NCI-H1694 (cell line): ENCODE results near the gene LYRM9.
"Not testable (repeated sequence)": the region's sequence is repeated elsewhere in the genome, so short reads cannot be mapped to it uniquely, and the experiment has no call there.

Source experiments
- DNase-seq: peaks from one replicate; lab custom pipeline; 2025; lab: John Stamatoyannopoulos, UW

Gene LYRM9

DNA sequence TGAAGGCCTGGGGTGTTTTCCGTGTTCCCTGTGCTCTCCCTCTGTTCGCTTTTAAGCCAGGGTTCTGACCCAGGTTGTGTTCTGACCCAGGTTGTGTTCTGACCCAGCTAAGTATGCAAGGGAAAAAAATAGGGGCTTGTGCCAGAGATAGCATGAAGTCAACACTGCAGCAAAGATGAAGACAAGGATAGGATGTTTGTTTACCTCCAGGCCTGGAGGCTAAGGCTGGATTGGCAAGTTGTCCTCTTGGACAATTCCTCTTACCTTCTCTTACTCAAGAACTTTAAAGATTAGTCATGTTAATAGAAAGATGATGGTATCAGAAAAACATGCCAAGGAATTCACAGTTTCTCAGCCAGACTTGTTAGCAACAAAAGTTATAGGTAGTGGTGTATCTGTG, 19.4 kb downstream of the LYRM9 start:
- no peak for DNase-seq

DNA sequence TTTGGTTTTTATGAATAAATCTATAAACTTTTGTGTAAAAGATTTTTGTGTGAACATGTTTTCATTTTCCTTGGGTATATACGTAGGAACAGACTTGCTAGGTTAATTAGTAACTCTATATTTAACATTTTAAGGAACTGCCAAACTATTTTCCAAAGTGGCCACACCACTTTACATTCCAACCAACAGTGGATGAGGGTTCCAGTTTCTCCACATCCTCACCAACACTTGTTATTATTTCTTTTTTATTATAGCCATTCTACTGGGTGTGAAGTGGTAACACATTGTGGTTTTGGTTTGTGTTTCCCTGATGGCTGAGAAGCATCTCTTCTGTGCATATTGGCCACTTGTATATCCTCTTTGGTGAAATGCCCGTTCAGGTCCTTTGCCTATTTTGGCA, 20.0 kb downstream of the LYRM9 start:
- no peak for DNase-seq

- DNase-seq, result no peak
Observed at GRCh38 chr17:27872776-27873175, 20.4 kb downstream of the LYRM9 start.

DNA sequence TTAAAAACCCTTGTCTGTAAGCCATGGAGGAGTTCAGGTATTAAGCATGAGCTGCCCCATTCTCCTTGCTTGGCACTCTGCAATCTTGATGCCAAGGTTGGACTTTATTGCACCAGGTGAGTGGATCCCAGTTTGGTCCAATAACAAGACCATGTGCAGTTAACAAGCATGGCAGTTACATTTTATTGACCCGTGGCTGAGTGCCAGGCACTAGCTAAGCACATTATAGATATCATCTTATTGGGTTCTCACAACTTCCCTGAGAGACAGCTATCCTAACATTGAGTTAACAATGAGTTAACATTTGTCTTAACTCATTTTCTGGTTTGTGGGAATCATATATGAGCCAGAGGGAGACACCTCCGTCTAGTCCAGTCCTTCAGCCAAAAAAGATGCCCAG, 21.8 kb downstream of the LYRM9 start:
- no peak for DNase-seq

- DNase-seq, result no peak
Observed at GRCh38 chr17:27870345-27870744, 22.8 kb downstream of the LYRM9 start.

- DNase-seq, result no peak
Observed at GRCh38 chr17:27868565-27868964, 24.6 kb downstream of the LYRM9 start.

DNA sequence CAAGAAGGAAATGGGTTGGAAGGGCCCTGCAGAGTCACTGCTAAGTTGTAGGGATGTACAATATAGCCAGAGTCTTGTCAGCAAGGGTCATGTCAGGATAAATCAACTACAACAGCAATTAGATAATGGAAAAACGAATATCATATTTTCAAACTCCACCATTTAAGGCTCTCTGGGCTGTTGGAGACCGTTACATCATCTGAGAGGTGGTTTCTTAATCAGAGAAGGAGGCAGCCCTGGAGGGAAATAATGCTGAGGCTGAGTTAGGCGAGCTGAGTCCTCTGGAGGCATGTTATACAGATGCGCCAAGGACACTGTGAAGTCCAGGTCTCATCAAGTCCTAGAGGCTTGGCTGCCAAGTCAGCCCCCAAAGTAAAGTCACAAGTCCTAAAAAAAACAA, 30.3 kb downstream of the LYRM9 start:
- no peak for DNase-seq

DNA sequence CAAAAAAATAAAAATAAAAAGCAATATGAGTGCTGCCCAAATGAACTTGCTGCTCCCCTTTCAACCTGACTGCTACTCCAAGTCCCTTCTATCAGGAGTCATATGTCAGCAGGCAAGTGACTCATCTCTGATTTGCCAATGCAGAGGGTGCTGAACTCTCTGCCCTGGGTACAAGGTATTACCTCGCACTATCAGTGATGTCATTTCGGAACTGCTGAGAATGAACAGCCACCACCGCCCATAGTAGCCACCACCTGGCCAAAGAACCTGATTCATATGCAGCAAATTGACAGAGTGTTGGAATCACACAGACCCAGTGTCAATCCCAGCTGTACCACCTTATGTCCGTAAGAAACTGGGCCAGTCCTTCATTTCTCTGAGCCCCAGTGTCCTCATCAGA, 31.2 kb downstream of the LYRM9 start:
- no peak for DNase-seq

- DNase-seq, result no peak
Observed at GRCh38 chr17:27860971-27861664, 32.0 kb downstream of the LYRM9 start.

DNA sequence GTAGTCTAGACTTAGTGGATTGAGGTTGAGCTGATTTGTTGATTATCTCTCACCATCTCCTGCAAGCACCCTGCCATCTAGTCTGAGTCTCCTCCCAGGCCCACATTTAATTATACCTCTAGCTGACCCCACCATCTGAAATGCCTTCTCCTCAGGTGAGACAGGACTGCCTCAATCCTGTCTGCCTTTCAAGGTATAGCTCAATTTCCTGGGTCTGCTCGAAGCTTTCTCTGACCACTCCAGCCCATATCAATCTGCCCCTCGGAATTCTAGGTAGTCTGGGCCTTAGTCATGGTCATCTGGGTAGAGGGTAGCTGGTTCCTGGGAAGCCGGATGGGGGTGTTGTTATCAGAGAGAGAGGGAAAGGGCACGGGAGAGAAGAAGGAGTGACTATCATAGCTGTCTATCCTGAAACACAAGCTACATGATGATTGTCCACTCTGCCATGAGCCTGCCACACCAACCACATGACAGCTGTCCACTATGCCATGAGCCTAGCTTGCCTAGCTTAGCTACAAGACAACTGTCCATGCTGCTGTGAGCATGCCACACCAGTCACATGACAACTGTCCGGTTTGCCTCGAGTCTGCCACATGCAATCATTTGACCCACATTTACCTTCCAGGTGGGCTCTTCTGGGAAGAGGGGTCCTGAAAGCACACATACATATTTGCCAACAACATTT, 34.4 kb downstream of the LYRM9 start:
- DNase-seq, result no peak

DNA sequence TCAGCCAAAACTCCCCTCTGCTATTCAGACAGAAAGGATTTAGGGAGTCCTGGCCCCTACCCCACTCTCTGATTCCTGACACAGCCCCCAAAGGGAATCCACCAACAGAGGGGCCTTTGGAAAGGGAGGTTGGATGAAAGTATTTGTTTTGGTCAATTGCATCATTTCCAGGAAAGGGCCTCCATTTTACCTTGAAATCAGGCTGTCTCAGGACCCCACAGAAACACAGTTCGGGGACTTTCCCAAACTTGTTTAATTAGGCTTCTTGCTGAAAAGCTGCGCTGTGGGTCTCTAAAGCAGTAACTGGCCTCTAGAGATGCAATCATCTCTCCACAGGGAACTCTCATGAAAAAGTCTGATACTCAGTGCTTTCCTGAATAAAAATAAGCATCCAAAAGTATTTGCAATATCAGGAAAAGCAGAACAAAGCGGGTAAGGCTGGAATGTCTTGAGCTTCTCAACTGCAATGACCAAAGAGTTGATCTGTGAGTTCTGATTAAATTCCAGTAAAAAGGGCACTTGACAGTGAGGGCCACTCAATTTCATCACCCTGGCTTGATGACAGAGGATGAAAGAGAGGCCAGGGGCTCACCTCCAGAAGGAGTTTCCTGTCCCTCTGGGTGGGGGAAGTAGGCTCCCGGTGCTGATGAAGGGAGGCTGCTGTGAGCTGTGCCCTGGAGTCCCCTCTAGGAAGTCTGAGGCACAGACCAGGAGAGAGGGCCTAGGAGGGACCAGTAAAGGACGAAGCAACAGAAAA, 36.3 kb downstream of the LYRM9 start:
- DNase-seq, result no peak

DNA sequence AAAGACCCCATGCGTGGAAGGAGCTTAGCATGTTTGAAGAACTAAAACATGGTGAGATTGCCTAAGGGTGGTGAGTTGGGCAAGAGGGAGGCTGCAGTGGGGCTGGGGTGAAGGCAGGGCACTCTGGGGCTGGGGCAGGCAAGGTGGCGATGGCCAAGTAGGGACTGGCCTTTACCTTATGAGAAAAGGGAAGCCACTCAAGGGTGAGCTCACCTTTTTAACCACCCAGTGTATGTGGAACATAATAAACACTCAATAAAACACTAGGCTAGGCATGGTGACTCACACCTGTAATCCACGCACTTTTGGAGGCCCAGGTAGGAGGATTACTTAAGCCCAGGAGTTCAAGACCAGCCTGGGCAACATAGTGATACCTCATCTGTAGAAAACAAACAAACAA, 37.7 kb downstream of the LYRM9 start:
- no peak for DNase-seq

GRCh38 chr17:27854163-27854562, 39.0 kb downstream of the LYRM9 start:
- DNase-seq, result no peak

GRCh38 chr17:27853091-27853490, 40.1 kb downstream of the LYRM9 start:
- no peak for DNase-seq

DNA sequence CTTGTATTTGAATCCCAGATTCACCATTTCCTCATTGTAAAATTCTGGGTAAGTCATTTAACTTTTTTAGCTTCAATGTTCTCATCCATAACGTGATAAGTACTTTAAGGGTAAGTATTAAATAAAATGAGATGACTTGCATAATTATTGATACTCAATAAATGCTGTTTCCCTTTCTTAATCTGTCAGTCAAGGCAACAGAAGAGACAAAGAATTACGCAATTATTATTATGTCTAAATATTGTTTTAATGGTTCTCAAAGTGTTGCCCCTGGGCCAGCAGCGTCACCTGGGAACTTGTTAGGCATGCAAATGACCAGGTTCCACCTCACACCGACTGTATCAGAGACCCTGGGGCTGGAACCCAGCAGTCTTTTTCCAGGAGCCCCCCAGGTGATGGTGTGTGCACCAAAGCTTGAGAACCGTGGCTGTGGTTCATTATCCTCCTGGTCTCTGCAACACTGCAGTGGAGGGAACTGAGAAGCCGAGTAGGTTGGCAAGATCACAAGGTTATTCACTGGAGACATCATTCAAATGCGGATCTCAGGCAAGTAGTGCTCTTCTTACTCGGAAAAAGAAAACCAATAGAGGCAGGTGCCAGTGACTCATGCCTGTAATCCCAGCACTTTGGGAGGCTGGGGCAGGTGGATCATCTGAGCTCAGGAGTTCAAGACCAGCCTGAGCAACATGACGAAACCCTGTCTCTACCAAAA, 43.5 kb downstream of the LYRM9 start:
- DNase-seq, result no peak

- peak; percentile 79 for DNase-seq
Observed at GRCh38 chr17:27848931-27849330, 44.2 kb downstream of the LYRM9 start.

- DNase-seq, result not testable (repeated sequence)
Observed at GRCh38 chr17:27846808-27847307, 46.3 kb downstream of the LYRM9 start.

GRCh38 chr17:27846042-27846655, 47.0 kb downstream of the LYRM9 start:
- no peak for DNase-seq

DNA sequence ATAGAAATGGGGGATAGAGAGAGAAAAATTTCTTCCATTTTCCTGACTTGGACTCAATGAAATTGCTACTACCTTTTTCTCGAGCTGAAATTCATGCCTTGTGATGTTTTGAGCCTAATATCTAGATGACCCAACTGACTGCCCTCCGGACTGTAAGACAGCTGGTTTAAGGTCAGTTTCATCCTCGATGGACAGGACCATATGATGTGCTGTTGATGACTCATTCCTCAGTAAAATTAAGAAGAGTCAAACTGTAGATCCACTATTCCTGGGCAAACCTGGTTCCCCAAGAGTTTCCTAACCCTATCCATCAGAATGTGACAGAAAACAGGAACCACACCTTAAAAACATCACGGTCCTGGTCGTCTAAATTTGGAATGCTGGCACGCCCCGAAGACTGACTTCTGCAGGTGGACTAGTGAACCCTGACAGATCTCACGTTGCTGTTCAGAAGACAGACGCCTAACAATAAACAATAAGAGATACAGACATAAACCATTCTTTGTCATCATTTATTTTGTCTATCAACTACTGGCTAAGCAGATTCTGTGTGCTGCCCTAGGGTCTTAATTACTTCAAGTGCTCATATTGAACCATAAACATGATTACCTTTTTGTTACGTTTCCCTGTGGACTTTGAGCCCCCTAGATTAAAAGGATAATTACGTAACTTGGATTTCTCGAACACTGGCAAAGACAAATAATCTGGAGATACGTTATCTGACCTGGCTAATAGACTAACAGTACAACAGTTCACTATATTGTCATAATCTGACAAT, 47.7 kb downstream of the LYRM9 start:
- no peak for DNase-seq

GRCh38 chr17:27840688-27841087, 52.5 kb downstream of the LYRM9 start:
- no peak for DNase-seq

- DNase-seq, result not testable (repeated sequence)
Observed at GRCh38 chr17:27840406-27840678, 52.8 kb downstream of the LYRM9 start.
